K562 (cell line): ENCODE measurements around the gene KAZN. TPM values are rescaled to one million over a fixed set of nuclear protein-coding genes. Genes with fewer than 3 reads are reported as not detected.

Source experiments
- ATAC-seq: fragments of 200-7000 bp; cut with Tn5 transposase; 3 replicates; pipeline ENCODE4 v1.9.1; 2020; ENCODE audit warnings: moderate library complexity
- BruUV-seq: library from RNA; stranded (reverse); fragments of 400-500 nt; replicated peaks from 2 replicates; lab custom pipeline; 2021; lab: Mats Ljungman, UMichigan
- CTCF ChIA-PET: fragments of 300-600 bp; formaldehyde crosslinking; extraction: SDS; loops from one replicate; lab custom pipeline; 2021; ENCODE audit warnings: low intra/inter-chr PET ratio; lab: Yijun Ruan, JAX
- POLR2A ChIA-PET: fragments of 300-600, 350-650 bp; sonication (Branson Sonifier 250); formaldehyde crosslinking; extraction: SDS; loops from one replicate; lab custom pipeline; 2021; ENCODE audit warnings: antibody characterized with exemption, inconsistent platforms; lab: Yijun Ruan, JAX
- DNase-seq, 4 experiments: peaks; one replicate each; pipeline versions ENCODE4 v3.0.0 to v3.0.0-alpha.2; 2011 to 2018; ENCODE audit warnings: low spot score in 3 of 4, mixed read lengths in 3 of 4; ENCODE audit errors: extremely low read depth in 1 of 4
- FAIRE-seq: peaks from 2 replicates; lab custom pipeline; 2011; peaks lifted over from hg19 to GRCh38; lab: Jason Lieb, UNC
- H2AFZ ChIP-seq: 2 replicates; pipeline ENCODE4 v1.6.0; 2011; ENCODE audit warnings: low read depth, low read length, control low read depth, inconsistent platforms
- H3K27ac ChIP-seq: fragments of 200-600 bp; 3 replicates; pipeline ENCODE4 v1.8.0; 2011; ENCODE audit warnings: low read depth, mild to moderate bottlenecking, control low read depth, inconsistent platforms, low read length, moderate library complexity, mixed read lengths; ENCODE audit errors: extremely low read depth
- H3K27me3 ChIP-seq, 2 experiments: fragments of 300-600 bp in 1 of 2; 2 replicates in 1 of 2; 3 replicates in 1 of 2; pipeline versions ENCODE4 v1.6.0 to v1.8.0; 2011; ENCODE audit warnings: inconsistent platforms in 2 of 2, low read length in 2 of 2, mild to moderate bottlenecking in 1 of 2, mixed read lengths in 1 of 2, moderate library complexity in 1 of 2; ENCODE audit not compliant: control insufficient read depth in 2 of 2, insufficient read depth in 2 of 2
- H3K36me3 ChIP-seq: fragments of 300-600 bp; 3 replicates; pipeline ENCODE4 v1.8.0; 2011; ENCODE audit warnings: mild to moderate bottlenecking, low read length, inconsistent platforms; ENCODE audit not compliant: control insufficient read depth, insufficient read depth
- H3K4me1 ChIP-seq, 2 experiments: fragments of 200-600 bp in 1 of 2; replicated peaks in 1 of 2; 2 replicates in 1 of 2; 3 replicates in 1 of 2; pipeline versions ENCODE4 v1.5.1 to v1.8.0; 2011; ENCODE audit warnings: inconsistent platforms in 2 of 2, low read length in 2 of 2, mild to moderate bottlenecking in 1 of 2, mixed read lengths in 1 of 2, moderate library complexity in 1 of 2; ENCODE audit not compliant: control insufficient read depth in 2 of 2, insufficient read depth in 2 of 2
- H3K4me2 ChIP-seq: 2 replicates; pipeline ENCODE4 v1.6.1; 2011; ENCODE audit warnings: low read length, control low read depth, inconsistent platforms, mixed read lengths; ENCODE audit not compliant: insufficient read depth
- H3K4me3 ChIP-seq: fragments of 200-600 bp; sonication (generic), shearing (Covaris generic); 2 replicates; pipeline ENCODE4 v1.5.1; 2016; ENCODE audit warnings: control low read depth, inconsistent platforms
- H3K79me2 ChIP-seq: fragments of 200-600 bp; 3 replicates; pipeline ENCODE4 v1.8.0; 2011; ENCODE audit warnings: low read length, inconsistent platforms; ENCODE audit not compliant: control insufficient read depth, insufficient read depth
- H3K9ac ChIP-seq, 2 experiments: 2 replicates each; pipeline versions ENCODE4 v1.6.0 to v1.6.1; 2011; ENCODE audit warnings: low read depth in 2 of 2, low read length in 2 of 2, control low read depth in 1 of 2, inconsistent platforms in 1 of 2, mild to moderate bottlenecking in 1 of 2, mixed read lengths in 1 of 2; ENCODE audit not compliant: insufficient read depth in 1 of 2
- H3K9me1 ChIP-seq: one replicate; pipeline ENCODE4 v1.6.0; 2011; ENCODE audit warnings: inconsistent platforms, mild to moderate bottlenecking, low read length, moderate library complexity; ENCODE audit not compliant: control insufficient read depth, insufficient read depth
- H3K9me3 ChIP-seq: replicated peaks from 2 replicates; pipeline ENCODE4 v1.5.1; 2011; ENCODE audit warnings: low read depth, low read length, inconsistent platforms; ENCODE audit not compliant: control insufficient read depth, insufficient read depth
- H4K20me1 ChIP-seq: replicated peaks from 2 replicates; pipeline ENCODE4 v1.6.1; 2011; ENCODE audit warnings: low read length, inconsistent platforms, mixed read lengths; ENCODE audit not compliant: control insufficient read depth, insufficient read depth
- NR1H2 ChIP-seq: sonication (generic); formaldehyde crosslinking; IDR thresholded peaks from 2 replicates; pipeline ENCODE4 v1.4.0; 2020; ENCODE audit warnings: mild to moderate bottlenecking, missing genetic modification reagents
- POLR2AphosphoS5 ChIP-seq: IDR thresholded peaks from 2 replicates; pipeline ENCODE4 v1.6.1; 2011; ENCODE audit warnings: mild to moderate bottlenecking, low read depth, low read length, moderate library complexity; ENCODE audit not compliant: control insufficient read depth, insufficient read depth
- POLR2H ChIP-seq: IDR thresholded peaks from 2 replicates; pipeline ENCODE4 v1.6.1; 2016; ENCODE audit warnings: missing genetic modification characterization, low read depth, mild to moderate bottlenecking, control low read depth, missing compliant biosample characterization, moderate library complexity
- PRMT5 ChIP-seq: sonication (generic); formaldehyde crosslinking; IDR thresholded peaks from 2 replicates; pipeline ENCODE4 v1.5.0; 2020; ENCODE audit warnings: missing genetic modification reagents
- RAD21 ChIP-seq, 2 experiments: fragments of 250-450 bp in 1 of 2; fragments of 450-650 bp in 1 of 2; sonication (Bioruptor Pico) in 1 of 2; formaldehyde crosslinking in 1 of 2; IDR thresholded peaks in 1 of 2; conservative IDR thresholded peaks in 1 of 2; 2 replicates each; pipeline versions ENCODE4 v1.4.0 to v1.8.0; 2020 to 2022; ENCODE audit warnings: mild to moderate bottlenecking in 2 of 2, moderate library complexity in 1 of 2
- TAF1 ChIP-seq: IDR thresholded peaks from 2 replicates; pipeline ENCODE4 v1.6.1; 2011; ENCODE audit warnings: mild to moderate bottlenecking, low read length, moderate library complexity; ENCODE audit not compliant: insufficient read depth, control insufficient read depth, severe bottlenecking; ENCODE audit errors: extremely low read depth
- TCF7 ChIP-seq: sonication (generic); IDR thresholded peaks from 2 replicates; pipeline ENCODE4 v1.6.1; 2016; ENCODE audit warnings: antibody characterized with exemption, borderline replicate concordance
- ZNF143 ChIP-seq: sonication (generic); formaldehyde crosslinking; IDR thresholded peaks from 2 replicates; pipeline ENCODE4 v1.9.0; 2022; ENCODE audit warnings: mild to moderate bottlenecking, missing genetic modification reagents
- ZNF551 ChIP-seq: fragments of 250-450 bp; sonication (Bioruptor Pico); IDR thresholded peaks from 2 replicates; pipeline ENCODE4 v1.5.0; 2021; ENCODE audit warnings: mild to moderate bottlenecking, moderate library complexity
- WGBS: fragments of 100-300 bp; shearing (Covaris generic); methylation state at CpG from one replicate; pipeline ENCODE4 v1.1.6; 2016; ENCODE audit warnings: low coverage, mixed read lengths; ENCODE audit not compliant: insufficient coverage; ENCODE audit errors: missing lambda C conversion rate; 5-methylcytosine and 5-hydroxymethylcytosine counted together
- in situ Hi-C: fragments of 300-500 bp; cut with MboI; formaldehyde crosslinking; loops from 4 replicates; pipeline ENCODE4 v1.15.0; 2018; ENCODE audit warnings: inconsistent platforms, mixed read lengths
- intact Hi-C: fragments of 100-400 bp; cut with micrococcal nuclease; formaldehyde crosslinking; loops from 2 replicates; pipeline ENCODE4 v1.14.2; 2022
- polyA plus RNA-seq, 8 experiments: library from polyadenylated mRNA; depleted of rRNA in 4 of 8; stranded (reverse) in 5 of 8; unstranded in 3 of 8; fragments of >200 nt; fragmentation: Nextera tagmentation in 2 of 8; fragmentation: Illumina TruSeq in 1 of 8; extraction: Ambion mirVana in 2 of 8; extraction: Trizol in 1 of 8; gene quantifications; 2 replicates each; pipeline versions ENCODE4 v1.2.1 to v1.2.3, GENCODE V29; 2011 to 2014; ENCODE audit warnings: inconsistent platforms in 1 of 8, missing spikeins in 1 of 8
- total RNA-seq, 7 experiments: library from RNA; depleted of rRNA in 6 of 7; stranded (reverse); fragments of >200 nt in 6 of 7; fragmentation: Illumina TruSeq in 2 of 7; extraction: Trizol in 2 of 7; gene quantifications; 2 replicates each; pipeline versions ENCODE4 v1.2.1 to v1.2.3, GENCODE V29; 2011 to 2021; ENCODE audit warnings: low replicate concordance in 1 of 7
- TF ChIP-seq, protein P1 (sequence below): fragments of 200-800 bp; sonication (Bioruptor generic); IDR thresholded peaks from 2 replicates; pipeline ENCODE4 v1.6.1; 2016; ENCODE audit warnings: missing genetic modification characterization, missing compliant biosample characterization
- TF ChIP-seq, protein P2 (sequence below): fragments of 450-650 bp; formaldehyde crosslinking; IDR thresholded peaks from 2 replicates; pipeline ENCODE4 v1.4.0; 2022; ENCODE audit warnings: missing genetic modification characterization
- TF ChIP-seq, protein P3 (sequence below): fragments of 450-650 bp; formaldehyde crosslinking; IDR thresholded peaks from 2 replicates; pipeline ENCODE4 v1.4.0; 2020; ENCODE audit warnings: mild to moderate bottlenecking, mixed read lengths

KAZN gene
- total and polyA plus RNA-seq, 9 of the 15 experiments (the other 6 are each of a cell fraction or from before 2014, with no cell fraction given) = 2.1 to 21.6 (median 5.4) TPM

DNA sequence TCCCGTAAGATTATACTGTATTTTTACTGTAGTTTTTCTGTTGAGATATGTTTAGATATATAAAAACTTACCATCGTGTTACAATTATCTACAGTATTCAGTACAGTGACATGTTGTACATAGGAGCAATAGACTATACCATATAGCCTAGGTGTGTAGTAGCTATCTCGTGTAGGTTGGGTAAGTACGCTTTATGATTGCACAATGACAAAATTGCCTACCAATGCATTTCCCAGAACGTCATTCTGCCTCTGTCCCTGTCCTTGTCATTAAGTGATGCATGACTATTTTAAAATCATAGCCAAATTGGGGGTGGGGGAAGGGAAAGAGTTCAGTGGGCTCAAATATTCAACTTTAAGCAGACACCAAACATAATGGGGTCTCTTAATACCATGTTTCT is 321.3 kb downstream of the KAZN start (continued):
- TF ChIP-seq, protein P1, sequence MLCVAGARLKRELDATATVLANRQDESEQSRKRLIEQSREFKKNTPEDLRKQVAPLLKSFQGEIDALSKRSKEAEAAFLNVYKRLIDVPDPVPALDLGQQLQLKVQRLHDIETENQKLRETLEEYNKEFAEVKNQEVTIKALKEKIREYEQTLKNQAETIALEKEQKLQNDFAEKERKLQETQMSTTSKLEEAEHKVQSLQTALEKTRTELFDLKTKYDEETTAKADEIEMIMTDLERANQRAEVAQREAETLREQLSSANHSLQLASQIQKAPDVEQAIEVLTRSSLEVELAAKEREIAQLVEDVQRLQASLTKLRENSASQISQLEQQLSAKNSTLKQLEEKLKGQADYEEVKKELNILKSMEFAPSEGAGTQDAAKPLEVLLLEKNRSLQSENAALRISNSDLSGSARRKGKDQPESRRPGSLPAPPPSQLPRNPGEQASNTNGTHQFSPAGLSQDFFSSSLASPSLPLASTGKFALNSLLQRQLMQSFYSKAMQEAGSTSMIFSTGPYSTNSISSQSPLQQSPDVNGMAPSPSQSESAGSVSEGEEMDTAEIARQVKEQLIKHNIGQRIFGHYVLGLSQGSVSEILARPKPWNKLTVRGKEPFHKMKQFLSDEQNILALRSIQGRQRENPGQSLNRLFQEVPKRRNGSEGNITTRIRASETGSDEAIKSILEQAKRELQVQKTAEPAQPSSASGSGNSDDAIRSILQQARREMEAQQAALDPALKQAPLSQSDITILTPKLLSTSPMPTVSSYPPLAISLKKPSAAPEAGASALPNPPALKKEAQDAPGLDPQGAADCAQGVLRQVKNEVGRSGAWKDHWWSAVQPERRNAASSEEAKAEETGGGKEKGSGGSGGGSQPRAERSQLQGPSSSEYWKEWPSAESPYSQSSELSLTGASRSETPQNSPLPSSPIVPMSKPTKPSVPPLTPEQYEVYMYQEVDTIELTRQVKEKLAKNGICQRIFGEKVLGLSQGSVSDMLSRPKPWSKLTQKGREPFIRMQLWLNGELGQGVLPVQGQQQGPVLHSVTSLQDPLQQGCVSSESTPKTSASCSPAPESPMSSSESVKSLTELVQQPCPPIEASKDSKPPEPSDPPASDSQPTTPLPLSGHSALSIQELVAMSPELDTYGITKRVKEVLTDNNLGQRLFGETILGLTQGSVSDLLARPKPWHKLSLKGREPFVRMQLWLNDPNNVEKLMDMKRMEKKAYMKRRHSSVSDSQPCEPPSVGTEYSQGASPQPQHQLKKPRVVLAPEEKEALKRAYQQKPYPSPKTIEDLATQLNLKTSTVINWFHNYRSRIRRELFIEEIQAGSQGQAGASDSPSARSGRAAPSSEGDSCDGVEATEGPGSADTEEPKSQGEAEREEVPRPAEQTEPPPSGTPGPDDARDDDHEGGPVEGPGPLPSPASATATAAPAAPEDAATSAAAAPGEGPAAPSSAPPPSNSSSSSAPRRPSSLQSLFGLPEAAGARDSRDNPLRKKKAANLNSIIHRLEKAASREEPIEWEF (CRISPR knock-in tag) = no peak
- TF ChIP-seq NR1H2 (no peak), ZNF551 (CRISPR knock-in tag) (no peak)

DNA sequence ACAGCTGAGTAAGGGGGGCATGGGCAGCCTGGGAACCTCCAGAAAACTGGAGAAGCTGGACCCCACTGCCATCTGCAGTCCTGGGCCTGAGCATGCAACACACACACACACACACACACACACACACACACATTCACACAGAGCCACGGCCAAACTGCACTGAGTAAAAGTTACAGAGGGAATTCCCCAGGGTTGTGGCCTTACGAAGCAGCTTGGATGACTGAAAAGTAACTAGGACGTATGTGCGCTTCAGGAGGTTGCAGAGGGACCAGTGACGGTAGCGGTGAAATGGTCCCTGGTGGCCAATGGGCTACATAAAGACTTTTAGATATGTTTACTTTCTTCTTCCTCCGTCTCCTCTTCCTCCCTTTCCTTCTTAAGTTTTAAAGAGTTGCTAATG is 322.6 kb downstream of the KAZN start:
- BruUV-seq = no TSS peak
- intact Hi-C loops (no loop called here), in situ Hi-C loops (no loop called here)
- Histone ChIP-seq H3K79me2 (peaks cover 15% of the 10 kb centered on the region), H3K4me1 (peaks cover 11 to 19% of the 10 kb centered on the region in 2 experiments; a peak in 4 of 5 replicates), H3K27me3 (no peaks in the 10 kb centered on the region; a peak in 1 of 5 replicates), H3K4me2 (no peak overlapping the region), H3K9me1 (no peaks in the 10 kb centered on the region), H2AFZ (no peak overlapping the region), H3K9me3 (no peaks in the 10 kb centered on the region), H3K4me3 (no peak overlapping the region), H3K36me3 (0 out of 3 replicates have a peak, but pooled peaks cover 3% of the 10 kb centered on the region), H3K27ac (no peak overlapping the region), H4K20me1 (peaks cover 8% of the 10 kb centered on the region), H3K9ac (no peak overlapping the region)
- peak in 1 of 4 experiments; percentile 25 for DNase-seq
- FAIRE-seq = peak; percentile 32
- CTCF ChIA-PET = no interaction called here
- peak; percentile 6; the same call in 1 of the 3 replicates for ATAC-seq
- POLR2A ChIA-PET = interaction anchor here (0.6 to 1.4 kb wide), 3 partner anchors 9 to 39 kb away, joined by 3 to 5 read pairs (median 3); no protein-coding TSS in a partner anchor
- WGBS = 36% methylated on average over 7 of the region's 7 CpGs
- TF ChIP-seq TAF1 = no peak
- no peak for TF ChIP-seq PRMT5
- TF ChIP-seq, protein P2, sequence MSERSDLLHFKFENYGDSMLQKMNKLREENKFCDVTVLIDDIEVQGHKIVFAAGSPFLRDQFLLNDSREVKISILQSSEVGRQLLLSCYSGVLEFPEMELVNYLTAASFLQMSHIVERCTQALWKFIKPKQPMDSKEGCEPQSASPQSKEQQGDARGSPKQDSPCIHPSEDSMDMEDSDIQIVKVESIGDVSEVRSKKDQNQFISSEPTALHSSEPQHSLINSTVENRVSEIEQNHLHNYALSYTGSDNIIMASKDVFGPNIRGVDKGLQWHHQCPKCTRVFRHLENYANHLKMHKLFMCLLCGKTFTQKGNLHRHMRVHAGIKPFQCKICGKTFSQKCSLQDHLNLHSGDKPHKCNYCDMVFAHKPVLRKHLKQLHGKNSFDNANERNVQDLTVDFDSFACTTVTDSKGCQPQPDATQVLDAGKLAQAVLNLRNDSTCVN = no peak
- TF ChIP-seq RAD21 (CRISPR knock-in tag; conservative IDR thresholded peaks at IDR 0.05 in 1 of 2, IDR thresholded peaks at IDR 0.05 in 1 of 2) = 0 out of 4 replicates have a peak, but pooled peaks of 1 of the 2 experiments have one; percentile 13
- TF ChIP-seq POLR2H (tag) = no peak
- no peak for TF ChIP-seq TCF7
- TF ChIP-seq POLR2AphosphoS5 = no peak
- TF ChIP-seq, protein P3, sequence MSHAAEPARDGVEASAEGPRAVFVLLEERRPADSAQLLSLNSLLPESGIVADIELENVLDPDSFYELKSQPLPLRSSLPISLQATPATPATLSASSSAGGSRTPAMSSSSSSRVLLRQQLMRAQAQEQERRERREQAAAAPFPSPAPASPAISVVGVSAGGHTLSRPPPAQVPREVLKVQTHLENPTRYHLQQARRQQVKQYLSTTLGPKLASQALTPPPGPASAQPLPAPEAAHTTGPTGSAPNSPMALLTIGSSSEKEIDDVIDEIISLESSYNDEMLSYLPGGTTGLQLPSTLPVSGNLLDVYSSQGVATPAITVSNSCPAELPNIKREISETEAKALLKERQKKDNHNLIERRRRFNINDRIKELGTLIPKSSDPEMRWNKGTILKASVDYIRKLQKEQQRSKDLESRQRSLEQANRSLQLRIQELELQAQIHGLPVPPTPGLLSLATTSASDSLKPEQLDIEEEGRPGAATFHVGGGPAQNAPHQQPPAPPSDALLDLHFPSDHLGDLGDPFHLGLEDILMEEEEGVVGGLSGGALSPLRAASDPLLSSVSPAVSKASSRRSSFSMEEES (CRISPR knock-in tag) = no peak
- no peak for TF ChIP-seq ZNF143 (CRISPR knock-in tag)
